HEK293T (cell line): ENCODE data around the gene CTCFL.

Source experiments
- FOXK2 ChIP-seq: fragments of 450-650 bp; IDR thresholded peaks from 2 replicates; pipeline ENCODE4 v1.6.1; 2016; ENCODE audit warnings: mild to moderate bottlenecking
- FOXM1 ChIP-seq: fragments of 450-650 bp; IDR thresholded peaks from 2 replicates; pipeline ENCODE4 v1.6.1; 2017; ENCODE audit warnings: mild to moderate bottlenecking, borderline replicate concordance
- LEF1 ChIP-seq: fragments of 450-650 bp; IDR thresholded peaks from 2 replicates; pipeline ENCODE4 v1.6.1; 2017; ENCODE audit warnings: mild to moderate bottlenecking, borderline replicate concordance
- NFRKB ChIP-seq: fragments of 450-650 bp; IDR thresholded peaks from 2 replicates; pipeline ENCODE4 v1.6.1; 2016; ENCODE audit warnings: mild to moderate bottlenecking, moderate library complexity
- TARDBP ChIP-seq: fragments of 450-650 bp; IDR thresholded peaks from 2 replicates; pipeline ENCODE4 v1.6.1; 2016
- ZNF384 ChIP-seq: fragments of 450-650 bp; IDR thresholded peaks from 2 replicates; pipeline ENCODE4 v1.6.1; 2016

- TF ChIP-seq ZNF384 (no peak), FOXK2 (no peak), FOXM1 (no peak), LEF1 (no peak), NFRKB (no peak), TARDBP (no peak)
These were observed 29.0 kb downstream of the CTCFL start for GRCh38 chr20:57495978-57496377.
